HepG2 (cell line): Measurements from ENCODE around the gene PLCB1. TPM values are rescaled to one million over a fixed set of nuclear protein-coding genes. Genes with fewer than 3 reads are reported as not detected.

ENCODE experiments used
- CBX5 ChIP-seq: sonication (generic); formaldehyde crosslinking; IDR thresholded peaks from 2 replicates; pipeline ENCODE4 v1.4.0; 2020; ENCODE audit warnings: missing genetic modification reagents, borderline replicate concordance
- FOXO1 ChIP-seq: sonication (generic); formaldehyde crosslinking; IDR thresholded peaks from 2 replicates; pipeline ENCODE4 v1.4.0; 2020; ENCODE audit warnings: missing genetic modification reagents
- HMG20A ChIP-seq: IDR thresholded peaks from 2 replicates; pipeline ENCODE4 v1.6.1; 2016; ENCODE audit warnings: borderline replicate concordance
- HNF4G ChIP-seq, 2 experiments: sonication (generic) in 1 of 2; formaldehyde crosslinking in 1 of 2; IDR thresholded peaks; 2 replicates each; pipeline versions ENCODE4 v1.4.0 to v1.6.1; 2011 to 2020; ENCODE audit warnings: borderline replicate concordance in 2 of 2, low read depth in 2 of 2, mild to moderate bottlenecking in 2 of 2, low read length in 1 of 2, missing genetic modification reagents in 1 of 2, moderate library complexity in 1 of 2
- IRF2 ChIP-seq: IDR thresholded peaks from 2 replicates; pipeline ENCODE4 v1.6.1; 2018; ENCODE audit warnings: missing genetic modification reagents, missing compliant biosample characterization
- KLF11 ChIP-seq: IDR thresholded peaks from 2 replicates; pipeline ENCODE4 v1.6.1; 2016; ENCODE audit warnings: missing compliant biosample characterization
- MTF2 ChIP-seq: sonication (generic); formaldehyde crosslinking; IDR thresholded peaks from 2 replicates; pipeline ENCODE4 v1.5.0; 2020; ENCODE audit warnings: missing genetic modification reagents, borderline replicate concordance
- RBM39 ChIP-seq: fragments of 200-400 bp; formaldehyde crosslinking; IDR thresholded peaks from one replicate; pipeline ENCODE4 v1.6.1; 2018; ENCODE audit warnings: antibody characterized with exemption, mild to moderate bottlenecking, low read depth, low read length; ENCODE audit not compliant: poor library complexity, severe bottlenecking
- RCOR2 ChIP-seq: IDR thresholded peaks from 2 replicates; pipeline ENCODE4 v1.6.1; 2016; ENCODE audit warnings: missing biosample characterization, missing genetic modification reagents
- REXO4 ChIP-seq: sonication (generic); formaldehyde crosslinking; IDR thresholded peaks from 2 replicates; pipeline ENCODE4 v1.8.0; 2022; ENCODE audit warnings: missing genetic modification reagents, mild to moderate bottlenecking, borderline replicate concordance
- STAG1 ChIP-seq: sonication (generic); formaldehyde crosslinking; IDR thresholded peaks from 2 replicates; pipeline ENCODE4 v1.4.0; 2020; ENCODE audit warnings: missing genetic modification reagents
- ZNF34 ChIP-seq: sonication (generic); formaldehyde crosslinking; IDR thresholded peaks from 2 replicates; pipeline ENCODE4 v1.4.0; 2020; ENCODE audit warnings: mild to moderate bottlenecking, missing genetic modification reagents, borderline replicate concordance
- ZNF451 ChIP-seq: sonication (generic); formaldehyde crosslinking; IDR thresholded peaks from 2 replicates; pipeline ENCODE4 v1.5.0; 2020; ENCODE audit warnings: mild to moderate bottlenecking, missing genetic modification reagents
- ZNF570 ChIP-seq: sonication (generic); formaldehyde crosslinking; IDR thresholded peaks from 2 replicates; pipeline ENCODE4 v1.4.0; 2020; ENCODE audit warnings: mild to moderate bottlenecking, missing genetic modification reagents, borderline replicate concordance
- ZNF644 ChIP-seq: IDR thresholded peaks from 2 replicates; pipeline ENCODE4 v1.6.1; 2016; ENCODE audit warnings: low read depth
- polyA plus RNA-seq, 8 experiments: library from polyadenylated mRNA; depleted of rRNA in 3 of 8; stranded (reverse) in 7 of 8; unstranded in 1 of 8; fragments of >200 nt; fragmentation: Illumina TruSeq in 4 of 8; extraction: Trizol in 4 of 8; gene quantifications; 2 replicates each; pipeline versions ENCODE4 v1.2.1 to v1.2.3, GENCODE V29; 2011 to 2016; ENCODE audit warnings: low read depth in 4 of 8, missing spikeins in 1 of 8, mixed read lengths in 1 of 8; ENCODE audit not compliant: insufficient read depth in 1 of 8
- total RNA-seq, 5 experiments: library from RNA; depleted of rRNA; stranded (reverse); fragments of >200 nt; fragmentation: Illumina TruSeq; extraction: Trizol; gene quantifications; 2 replicates each; pipeline ENCODE4 v1.2.3, GENCODE V29; 2016; ENCODE audit warnings: low read depth in 1 of 5
- TF ChIP-seq, protein P1 (sequence below): sonication (generic); formaldehyde crosslinking; conservative IDR thresholded peaks from 2 replicates; pipeline ENCODE4 v1.8.0; 2022; ENCODE audit warnings: missing genetic modification reagents
- TF ChIP-seq, protein P2 (sequence below): sonication (generic); formaldehyde crosslinking; IDR thresholded peaks from 2 replicates; pipeline ENCODE4 v1.4.0; 2020; ENCODE audit warnings: missing genetic modification reagents, borderline replicate concordance
- TF ChIP-seq, protein P3 (sequence below): sonication (generic); formaldehyde crosslinking; IDR thresholded peaks from 2 replicates; pipeline ENCODE4 v1.4.0; 2020; ENCODE audit warnings: mild to moderate bottlenecking, missing genetic modification reagents
- TF ChIP-seq, protein P4 (sequence below): sonication (generic); formaldehyde crosslinking; IDR thresholded peaks from 2 replicates; pipeline ENCODE4 v1.4.0; 2020; ENCODE audit warnings: missing genetic modification reagents
- TF ChIP-seq, protein P5 (sequence below): sonication (generic); formaldehyde crosslinking; IDR thresholded peaks from 2 replicates; pipeline ENCODE4 v1.4.0; 2020; ENCODE audit warnings: missing genetic modification reagents

Gene PLCB1
- total and polyA plus RNA-seq, 2 of the 13 experiments (the other 11 are each of a cell fraction or from before 2014, with no cell fraction given): 42.4 to 55.9 TPM

DNA sequence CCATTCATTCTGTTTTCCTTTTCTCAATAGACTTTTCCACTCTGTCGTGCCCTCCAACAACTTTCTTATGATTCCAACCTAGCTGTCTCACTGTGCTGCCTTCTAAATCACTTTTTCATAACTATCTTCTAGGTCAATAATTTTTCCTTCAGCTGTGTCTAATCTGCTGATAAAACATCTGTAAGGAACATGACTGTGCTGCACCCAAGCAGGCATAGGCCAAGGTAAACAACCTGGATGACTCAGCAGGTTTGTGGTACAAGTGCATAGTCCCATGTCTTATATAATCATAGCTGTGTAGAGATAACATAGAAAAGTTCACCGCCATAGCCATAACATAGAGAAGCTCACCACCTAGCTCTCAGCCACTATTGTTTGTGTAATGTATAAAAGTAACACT, 332.3 kb downstream of the PLCB1 start (continued):
- TF ChIP-seq, protein P1, sequence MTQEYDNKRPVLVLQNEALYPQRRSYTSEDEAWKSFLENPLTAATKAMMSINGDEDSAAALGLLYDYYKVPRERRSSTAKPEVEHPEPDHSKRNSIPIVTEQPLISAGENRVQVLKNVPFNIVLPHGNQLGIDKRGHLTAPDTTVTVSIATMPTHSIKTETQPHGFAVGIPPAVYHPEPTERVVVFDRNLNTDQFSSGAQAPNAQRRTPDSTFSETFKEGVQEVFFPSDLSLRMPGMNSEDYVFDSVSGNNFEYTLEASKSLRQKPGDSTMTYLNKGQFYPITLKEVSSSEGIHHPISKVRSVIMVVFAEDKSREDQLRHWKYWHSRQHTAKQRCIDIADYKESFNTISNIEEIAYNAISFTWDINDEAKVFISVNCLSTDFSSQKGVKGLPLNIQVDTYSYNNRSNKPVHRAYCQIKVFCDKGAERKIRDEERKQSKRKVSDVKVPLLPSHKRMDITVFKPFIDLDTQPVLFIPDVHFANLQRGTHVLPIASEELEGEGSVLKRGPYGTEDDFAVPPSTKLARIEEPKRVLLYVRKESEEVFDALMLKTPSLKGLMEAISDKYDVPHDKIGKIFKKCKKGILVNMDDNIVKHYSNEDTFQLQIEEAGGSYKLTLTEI: no peak
- TF ChIP-seq REXO4: no peak
- TF ChIP-seq IRF2: 0 out of 2 replicates have a peak, but pooled peaks have one; percentile 27
- TF ChIP-seq, protein P2, sequence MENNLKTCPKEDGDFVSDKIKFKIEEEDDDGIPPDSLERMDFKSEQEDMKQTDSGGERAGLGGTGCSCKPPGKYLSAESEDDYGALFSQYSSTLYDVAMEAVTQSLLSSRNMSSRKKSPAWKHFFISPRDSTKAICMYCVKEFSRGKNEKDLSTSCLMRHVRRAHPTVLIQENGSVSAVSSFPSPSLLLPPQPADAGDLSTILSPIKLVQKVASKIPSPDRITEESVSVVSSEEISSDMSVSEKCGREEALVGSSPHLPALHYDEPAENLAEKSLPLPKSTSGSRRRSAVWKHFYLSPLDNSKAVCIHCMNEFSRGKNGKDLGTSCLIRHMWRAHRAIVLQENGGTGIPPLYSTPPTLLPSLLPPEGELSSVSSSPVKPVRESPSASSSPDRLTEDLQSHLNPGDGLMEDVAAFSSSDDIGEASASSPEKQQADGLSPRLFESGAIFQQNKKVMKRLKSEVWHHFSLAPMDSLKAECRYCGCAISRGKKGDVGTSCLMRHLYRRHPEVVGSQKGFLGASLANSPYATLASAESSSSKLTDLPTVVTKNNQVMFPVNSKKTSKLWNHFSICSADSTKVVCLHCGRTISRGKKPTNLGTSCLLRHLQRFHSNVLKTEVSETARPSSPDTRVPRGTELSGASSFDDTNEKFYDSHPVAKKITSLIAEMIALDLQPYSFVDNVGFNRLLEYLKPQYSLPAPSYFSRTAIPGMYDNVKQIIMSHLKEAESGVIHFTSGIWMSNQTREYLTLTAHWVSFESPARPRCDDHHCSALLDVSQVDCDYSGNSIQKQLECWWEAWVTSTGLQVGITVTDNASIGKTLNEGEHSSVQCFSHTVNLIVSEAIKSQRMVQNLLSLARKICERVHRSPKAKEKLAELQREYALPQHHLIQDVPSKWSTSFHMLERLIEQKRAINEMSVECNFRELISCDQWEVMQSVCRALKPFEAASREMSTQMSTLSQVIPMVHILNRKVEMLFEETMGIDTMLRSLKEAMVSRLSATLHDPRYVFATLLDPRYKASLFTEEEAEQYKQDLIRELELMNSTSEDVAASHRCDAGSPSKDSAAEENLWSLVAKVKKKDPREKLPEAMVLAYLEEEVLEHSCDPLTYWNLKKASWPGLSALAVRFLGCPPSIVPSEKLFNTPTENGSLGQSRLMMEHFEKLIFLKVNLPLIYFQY (CRISPR knock-in tag): no peak
- no peak for TF ChIP-seq ZNF451
- TF ChIP-seq ZNF644: peak; percentile 66
- TF ChIP-seq, protein P3, sequence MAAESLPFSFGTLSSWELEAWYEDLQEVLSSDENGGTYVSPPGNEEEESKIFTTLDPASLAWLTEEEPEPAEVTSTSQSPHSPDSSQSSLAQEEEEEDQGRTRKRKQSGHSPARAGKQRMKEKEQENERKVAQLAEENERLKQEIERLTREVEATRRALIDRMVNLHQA (CRISPR knock-in tag): no peak
- TF ChIP-seq CBX5 (CRISPR knock-in tag): peak; percentile 72; the same call in 1 of the 2 replicates
- TF ChIP-seq HMG20A (CRISPR knock-in tag): peak; percentile 52; the same call in 1 of the 2 replicates
- peak; percentile 68; the same call in 1 of the 2 replicates for TF ChIP-seq FOXO1
- TF ChIP-seq MTF2 (CRISPR knock-in tag): no peak
- TF ChIP-seq KLF11 (CRISPR knock-in tag): 0 out of 2 replicates have a peak, but pooled peaks have one; percentile 24
- TF ChIP-seq HNF4G (IDR thresholded peaks at IDR 0.05; ENCODE audit: borderline replicate concordance, low read depth, low read length): no peak
- peak; percentile 42; the same call in 1 of the 2 replicates for TF ChIP-seq HNF4G (CRISPR knock-in tag; IDR thresholded peaks at IDR 0.05; ENCODE audit: borderline replicate concordance, low read depth)
- TF ChIP-seq STAG1: no peak
- no peak for TF ChIP-seq ZNF34
- TF ChIP-seq ZNF570: no peak
- TF ChIP-seq RCOR2 (CRISPR knock-in tag): peak; percentile 58; the same call in 1 of the 2 replicates
- TF ChIP-seq, protein P4, sequence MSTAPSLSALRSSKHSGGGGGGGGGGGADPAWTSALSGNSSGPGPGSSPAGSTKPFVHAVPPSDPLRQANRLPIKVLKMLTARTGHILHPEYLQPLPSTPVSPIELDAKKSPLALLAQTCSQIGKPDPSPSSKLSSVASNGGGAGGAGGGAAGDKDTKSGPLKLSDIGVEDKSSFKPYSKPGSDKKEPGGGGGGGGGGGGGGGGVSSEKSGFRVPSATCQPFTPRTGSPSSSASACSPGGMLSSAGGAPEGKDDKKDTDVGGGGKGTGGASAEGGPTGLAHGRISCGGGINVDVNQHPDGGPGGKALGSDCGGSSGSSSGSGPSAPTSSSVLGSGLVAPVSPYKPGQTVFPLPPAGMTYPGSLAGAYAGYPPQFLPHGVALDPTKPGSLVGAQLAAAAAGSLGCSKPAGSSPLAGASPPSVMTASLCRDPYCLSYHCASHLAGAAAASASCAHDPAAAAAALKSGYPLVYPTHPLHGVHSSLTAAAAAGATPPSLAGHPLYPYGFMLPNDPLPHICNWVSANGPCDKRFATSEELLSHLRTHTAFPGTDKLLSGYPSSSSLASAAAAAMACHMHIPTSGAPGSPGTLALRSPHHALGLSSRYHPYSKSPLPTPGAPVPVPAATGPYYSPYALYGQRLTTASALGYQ: no peak
- TF ChIP-seq, protein P5, sequence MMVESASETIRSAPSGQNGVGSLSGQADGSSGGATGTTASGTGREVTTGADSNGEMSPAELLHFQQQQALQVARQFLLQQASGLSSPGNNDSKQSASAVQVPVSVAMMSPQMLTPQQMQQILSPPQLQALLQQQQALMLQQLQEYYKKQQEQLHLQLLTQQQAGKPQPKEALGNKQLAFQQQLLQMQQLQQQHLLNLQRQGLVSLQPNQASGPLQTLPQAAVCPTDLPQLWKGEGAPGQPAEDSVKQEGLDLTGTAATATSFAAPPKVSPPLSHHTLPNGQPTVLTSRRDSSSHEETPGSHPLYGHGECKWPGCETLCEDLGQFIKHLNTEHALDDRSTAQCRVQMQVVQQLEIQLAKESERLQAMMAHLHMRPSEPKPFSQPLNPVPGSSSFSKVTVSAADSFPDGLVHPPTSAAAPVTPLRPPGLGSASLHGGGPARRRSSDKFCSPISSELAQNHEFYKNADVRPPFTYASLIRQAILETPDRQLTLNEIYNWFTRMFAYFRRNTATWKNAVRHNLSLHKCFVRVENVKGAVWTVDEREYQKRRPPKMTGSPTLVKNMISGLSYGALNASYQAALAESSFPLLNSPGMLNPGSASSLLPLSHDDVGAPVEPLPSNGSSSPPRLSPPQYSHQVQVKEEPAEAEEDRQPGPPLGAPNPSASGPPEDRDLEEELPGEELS: 0 out of 2 replicates have a peak, but pooled peaks have one; percentile 15
- TF ChIP-seq RBM39: no peak
